GM19395 (cell line): ENCODE data around the gene C5orf63.
"Not testable (repeated sequence)": the region's sequence is repeated elsewhere in the genome, so short reads cannot be mapped to it uniquely, and the experiment has no call there.

Source experiments
- ATAC-seq: cut with Tn5 transposase; IDR thresholded peaks from one replicate; pipeline ENCODE4 v1.9.1; 2021; ENCODE audit warnings: mild to moderate bottlenecking, moderate library complexity; ENCODE audit not compliant: unreplicated experiment

Gene C5orf63

DNA sequence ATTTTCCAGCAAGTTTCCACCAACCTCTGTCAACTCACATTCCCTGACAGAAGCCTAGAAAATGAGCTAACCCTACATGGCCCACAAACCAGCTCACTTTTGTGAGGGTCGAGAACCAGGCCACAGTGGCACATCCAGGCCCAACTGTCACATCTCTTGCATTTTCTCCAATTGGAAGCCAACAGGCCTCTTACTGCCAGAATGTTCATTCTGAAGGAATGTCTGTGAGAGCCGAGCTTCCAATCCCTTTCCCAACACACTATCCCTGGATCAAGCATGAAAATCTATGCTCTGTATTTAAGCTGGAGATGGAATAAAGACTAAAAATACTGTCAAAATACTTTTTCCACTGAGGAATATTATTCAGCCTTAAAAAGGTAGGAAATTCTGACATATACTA is 62.9 kb downstream of the C5orf63 start:
- ATAC-seq = no peak

DNA sequence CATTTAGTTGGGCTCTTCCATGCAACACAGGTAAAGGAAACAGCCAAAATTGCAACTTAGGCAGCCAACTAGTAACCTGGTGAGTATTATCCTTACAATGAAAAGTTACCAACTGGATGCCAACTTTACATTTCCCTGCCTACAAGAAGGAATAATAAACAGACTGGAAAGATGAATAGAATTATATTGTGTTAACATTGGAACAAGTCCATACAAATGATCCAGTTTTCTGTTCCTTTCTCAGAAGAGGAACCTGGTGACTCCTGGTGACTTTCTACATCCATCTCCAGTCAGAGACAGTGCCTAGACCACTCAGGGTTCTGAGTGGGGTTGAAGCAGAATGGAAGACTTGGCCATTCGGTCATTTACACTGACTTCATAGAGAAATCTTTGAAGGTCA is 63.5 kb downstream of the C5orf63 start:
- no peak for ATAC-seq

DNA sequence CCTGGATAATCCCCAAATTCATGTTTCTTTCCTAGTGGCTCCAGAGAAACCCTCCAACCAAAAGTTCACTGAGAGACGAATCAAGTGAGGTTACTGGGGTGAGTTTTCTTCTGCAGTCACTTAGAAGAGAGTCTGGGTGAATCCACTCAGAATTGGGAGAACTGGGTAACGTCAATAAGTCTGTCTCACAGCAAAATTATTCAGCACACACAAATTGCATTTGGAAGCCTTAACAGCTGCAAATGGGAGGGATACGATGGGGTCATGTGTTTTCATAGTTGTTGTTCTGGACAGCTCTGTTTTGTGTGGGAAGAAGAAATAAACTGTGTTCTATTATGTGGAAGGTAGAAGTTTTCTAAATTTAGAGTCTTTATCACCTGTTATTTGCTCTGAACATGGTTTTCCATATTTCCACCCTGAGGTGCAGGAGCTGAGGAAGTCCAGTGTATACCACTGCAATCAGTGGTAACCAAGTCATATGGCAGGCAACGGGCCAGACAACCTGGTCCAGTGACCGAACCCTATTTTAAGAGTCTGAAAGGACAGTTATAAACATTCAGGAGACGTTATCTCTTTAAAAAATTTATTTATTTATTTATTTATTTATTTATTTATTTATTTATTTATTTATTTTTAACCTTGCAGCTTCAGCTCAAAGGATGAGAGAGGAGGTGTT is 64.9 kb downstream of the C5orf63 start:
- no peak for ATAC-seq

DNA sequence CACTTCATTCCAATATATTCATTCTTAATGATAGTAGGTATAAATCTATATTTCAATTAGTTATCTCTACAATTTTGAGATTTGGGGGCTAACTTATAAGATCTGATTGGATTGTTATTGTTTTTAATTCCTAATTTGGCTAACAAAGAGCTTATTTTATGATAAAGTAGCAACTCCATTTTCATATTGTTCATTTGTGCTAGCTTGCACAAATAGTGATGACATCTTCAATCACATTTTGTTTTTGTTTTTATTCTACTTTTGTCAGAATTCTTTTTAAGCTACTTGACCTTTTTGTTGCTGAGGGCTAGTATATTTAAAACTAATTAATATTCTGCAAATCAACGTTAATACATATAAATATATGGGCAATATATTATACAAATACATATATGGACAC is 65.8 kb downstream of the C5orf63 start:
- ATAC-seq = no peak

DNA sequence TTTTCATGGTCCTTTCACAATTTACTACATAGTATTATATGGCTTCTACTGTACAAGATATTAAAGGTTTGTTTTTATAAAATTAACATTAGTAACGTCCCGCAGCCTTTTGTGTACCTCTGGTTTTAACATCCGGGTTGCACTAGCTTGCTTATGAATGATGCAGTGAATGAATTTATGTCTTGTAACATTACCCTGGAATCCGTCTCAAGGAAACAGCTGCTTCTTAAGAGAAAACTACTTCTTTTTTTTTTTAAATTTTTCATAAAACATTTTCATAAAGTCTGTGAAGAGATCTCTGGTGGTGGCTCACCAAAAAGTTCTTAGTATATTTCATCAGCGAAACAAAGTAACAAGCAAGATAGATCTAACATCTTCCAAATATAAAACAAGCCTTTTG is 66.6 kb downstream of the C5orf63 start:
- no peak for ATAC-seq

DNA sequence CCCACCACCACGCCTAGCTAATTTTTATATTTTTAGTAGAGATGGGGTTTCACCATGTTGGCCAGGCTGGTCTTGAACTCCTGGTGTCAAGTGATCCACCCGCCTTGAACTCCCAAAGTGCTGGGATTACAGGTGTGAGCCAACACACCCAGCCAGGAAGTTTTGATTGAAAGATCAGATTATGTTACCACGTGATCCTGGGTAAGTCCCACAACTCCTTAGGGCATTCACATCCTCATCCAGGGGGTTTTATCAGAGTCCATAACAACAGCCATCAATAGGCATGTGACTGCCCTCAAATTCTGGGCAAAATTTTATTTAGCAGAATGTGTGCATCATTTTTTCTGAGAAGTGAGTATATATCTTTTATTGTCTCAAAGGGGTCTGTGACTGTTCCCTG is 68.0 kb downstream of the C5orf63 start:
- ATAC-seq = not testable (repeated sequence)

DNA sequence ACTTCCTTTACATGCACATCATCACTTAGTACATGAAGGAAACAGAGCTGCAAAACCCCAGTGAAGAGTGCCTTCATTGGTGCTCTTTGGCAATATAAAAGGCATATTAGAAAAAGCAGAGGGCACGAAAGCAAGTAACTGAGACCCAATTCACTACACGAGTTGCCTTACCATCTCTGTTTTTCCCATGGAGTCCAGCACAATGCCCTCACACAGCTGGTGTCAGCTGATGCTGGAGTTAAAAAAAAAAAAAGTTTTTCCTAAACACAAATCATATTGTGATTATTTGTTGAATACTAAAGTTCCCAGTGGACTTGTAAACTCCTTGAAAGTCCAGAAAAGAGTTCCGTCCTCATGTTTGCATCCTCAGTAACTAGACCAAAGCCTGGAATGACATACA is 68.6 kb downstream of the C5orf63 start:
- no peak for ATAC-seq

DNA sequence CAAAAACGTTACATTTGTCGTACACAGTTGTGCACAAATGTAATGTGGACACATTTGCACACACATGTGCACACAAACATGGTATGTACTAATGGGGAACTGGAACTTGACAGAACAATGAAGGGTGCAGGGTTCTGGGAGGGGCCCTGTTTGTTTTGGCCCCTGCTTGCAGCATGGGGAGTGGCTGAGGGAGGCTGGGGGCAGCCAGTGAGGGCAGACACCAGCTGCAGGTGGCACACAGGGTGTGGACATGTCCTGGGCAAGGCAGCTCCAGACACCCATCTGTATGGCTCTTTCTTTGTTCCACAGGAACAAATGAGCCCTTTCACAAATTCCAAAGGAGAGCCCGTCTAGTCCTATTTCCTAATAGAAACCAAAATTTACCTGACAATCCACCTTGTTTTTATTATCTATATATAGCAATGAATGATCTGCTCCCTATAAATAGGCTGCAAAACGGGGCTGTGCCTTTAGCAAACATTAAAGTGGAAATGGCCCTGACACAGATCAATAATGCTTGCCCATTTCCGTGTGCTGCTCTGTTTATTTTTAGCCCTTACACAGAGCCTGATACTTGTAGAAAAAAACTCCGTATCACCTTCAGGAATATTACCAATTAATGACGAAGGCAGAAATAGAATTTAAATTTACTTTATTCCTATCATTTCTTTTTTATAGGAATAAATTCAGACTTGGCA is 69.4 kb downstream of the C5orf63 start:
- no peak for ATAC-seq

DNA sequence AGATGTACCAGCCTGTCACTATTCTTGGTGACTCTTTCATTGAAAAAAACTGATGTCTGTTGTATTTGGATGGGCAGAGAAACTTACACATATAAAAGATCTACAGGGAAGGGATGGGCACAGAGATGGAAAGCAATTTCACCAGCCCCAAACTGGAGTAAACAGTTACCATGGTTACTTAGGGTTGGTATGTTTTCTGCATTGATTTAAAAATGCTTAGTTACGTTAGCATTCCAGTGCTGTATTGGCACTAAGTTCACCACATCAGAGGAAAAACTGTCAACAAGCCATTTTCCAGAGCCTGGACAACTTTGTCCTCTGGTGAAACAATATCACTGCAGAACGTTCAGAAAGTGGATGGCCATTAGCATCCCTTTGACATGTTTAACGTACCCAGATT is 70.9 kb downstream of the C5orf63 start:
- no peak for ATAC-seq

DNA sequence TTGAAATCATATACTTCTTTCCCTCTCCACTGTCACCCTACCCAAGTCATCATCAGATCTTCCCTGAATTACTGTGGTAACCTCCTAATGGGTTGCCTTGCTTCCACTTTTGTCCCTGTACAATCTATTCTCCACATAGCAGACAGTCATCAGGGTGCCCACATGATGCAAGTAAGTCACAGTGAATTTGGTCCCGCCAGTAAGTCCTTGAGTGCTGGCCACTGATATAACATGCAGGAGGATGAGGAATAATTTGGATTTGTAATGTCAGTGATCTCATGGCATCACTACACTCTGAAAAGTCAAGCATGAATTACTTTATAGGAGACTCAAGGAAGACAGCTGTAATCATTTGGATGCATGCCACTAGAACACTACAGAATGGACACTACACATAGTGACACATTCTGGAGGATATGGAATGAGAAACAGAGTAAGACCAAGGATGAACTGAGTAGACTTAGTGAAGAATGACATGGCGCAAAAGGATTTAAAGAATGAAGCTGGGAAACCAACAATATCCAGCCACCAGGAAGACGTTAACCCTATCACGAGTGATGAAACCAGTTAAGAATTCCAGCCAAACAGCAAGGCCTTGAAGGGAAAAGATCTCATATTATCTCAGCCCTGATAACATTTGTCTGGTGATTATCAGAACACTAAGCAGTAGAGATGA is 71.5 kb downstream of the C5orf63 start:
- ATAC-seq = no peak
